HG03521 (cell line): ENCODE data around the gene LY6G6F.
A peak's percentile ranks its signal among the peaks of the same experiment; 100 is the strongest.

Experiments
- ATAC-seq: cut with Tn5 transposase; IDR thresholded peaks from one replicate; pipeline ENCODE4 v1.9.1; 2021; ENCODE audit warnings: mild to moderate bottlenecking, moderate library complexity; ENCODE audit not compliant: unreplicated experiment

The LY6G6F gene

DNA sequence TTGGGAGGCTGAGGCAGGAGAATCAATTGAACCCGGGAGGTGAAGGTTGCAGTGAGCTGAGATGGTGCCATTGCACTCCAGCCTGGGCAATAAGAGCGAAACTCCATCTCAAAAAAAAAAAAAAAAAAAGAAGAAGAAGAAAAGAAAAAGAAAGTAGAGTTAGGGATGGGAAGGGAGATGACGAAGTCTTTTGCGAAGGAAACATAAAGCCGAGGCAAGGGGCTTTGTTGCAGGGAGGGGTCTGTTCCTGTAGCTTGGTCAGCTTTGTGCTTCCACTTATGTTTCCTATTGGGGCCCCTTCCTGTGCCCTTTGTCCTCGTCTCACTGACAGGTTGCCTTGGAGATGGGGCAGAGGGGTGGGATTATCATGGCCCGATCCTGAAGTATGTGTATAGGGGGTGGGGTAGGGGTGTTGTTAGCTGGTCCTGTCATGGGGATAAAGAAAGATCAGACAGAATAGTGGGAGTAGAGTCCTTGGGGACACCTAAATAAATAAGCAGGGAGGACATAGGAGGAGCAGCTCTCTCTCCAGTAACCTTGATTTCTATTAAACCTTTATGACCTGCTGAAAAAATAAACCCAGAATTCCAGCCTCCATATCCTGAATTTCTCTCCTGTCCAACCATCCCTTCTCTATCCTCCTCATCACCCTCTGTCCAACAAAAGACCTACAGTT lies 30.8 kb downstream of the LY6G6F start:
- no peak for ATAC-seq

DNA sequence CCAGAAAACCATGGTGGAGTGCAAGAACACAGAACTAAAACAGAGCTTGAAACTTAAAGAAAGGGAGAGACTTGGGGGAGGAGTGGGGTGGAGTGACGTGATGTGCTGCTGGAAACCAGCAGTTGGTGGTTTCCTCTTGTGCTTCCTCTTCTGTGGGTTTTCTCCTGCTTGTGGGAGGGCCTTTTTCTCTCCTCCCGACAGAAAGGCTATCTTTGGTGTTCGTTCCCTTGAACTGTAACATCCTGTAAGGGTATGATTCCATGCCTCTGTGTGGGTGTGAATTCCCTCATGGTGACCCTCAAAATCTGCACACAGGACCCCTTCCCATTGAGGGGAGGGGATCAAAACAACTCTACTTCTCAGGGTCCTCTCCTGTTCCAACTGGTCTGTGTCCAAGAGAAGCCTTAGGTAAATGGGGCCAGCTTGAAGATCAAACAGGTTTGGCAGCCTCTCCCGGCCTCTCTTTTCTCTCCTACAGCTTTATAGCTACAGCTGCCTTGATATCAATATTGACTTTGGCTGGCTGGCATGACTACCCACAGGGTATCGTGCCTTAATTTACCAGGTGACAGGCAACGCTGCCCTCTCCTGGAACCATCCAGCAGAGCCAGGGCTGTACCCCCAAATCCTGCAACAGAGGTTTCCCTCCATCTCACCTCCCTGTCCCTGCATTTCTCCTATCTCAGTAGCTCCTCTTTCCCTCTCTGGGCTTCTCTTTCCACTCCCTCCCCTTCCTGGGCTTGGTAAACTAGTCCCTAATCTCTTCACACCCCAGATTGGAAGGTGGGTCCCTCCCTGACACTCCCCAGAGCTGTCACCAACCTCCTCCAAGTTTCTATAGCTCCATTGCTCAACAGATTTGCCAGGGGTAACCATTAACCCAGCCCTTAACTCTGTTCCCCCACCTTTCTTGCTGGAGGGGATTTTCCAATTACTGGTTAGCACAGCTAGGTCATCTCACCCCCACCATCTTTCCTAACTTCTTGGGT lies 31.6 kb downstream of the LY6G6F start:
- ATAC-seq, result no peak

DNA sequence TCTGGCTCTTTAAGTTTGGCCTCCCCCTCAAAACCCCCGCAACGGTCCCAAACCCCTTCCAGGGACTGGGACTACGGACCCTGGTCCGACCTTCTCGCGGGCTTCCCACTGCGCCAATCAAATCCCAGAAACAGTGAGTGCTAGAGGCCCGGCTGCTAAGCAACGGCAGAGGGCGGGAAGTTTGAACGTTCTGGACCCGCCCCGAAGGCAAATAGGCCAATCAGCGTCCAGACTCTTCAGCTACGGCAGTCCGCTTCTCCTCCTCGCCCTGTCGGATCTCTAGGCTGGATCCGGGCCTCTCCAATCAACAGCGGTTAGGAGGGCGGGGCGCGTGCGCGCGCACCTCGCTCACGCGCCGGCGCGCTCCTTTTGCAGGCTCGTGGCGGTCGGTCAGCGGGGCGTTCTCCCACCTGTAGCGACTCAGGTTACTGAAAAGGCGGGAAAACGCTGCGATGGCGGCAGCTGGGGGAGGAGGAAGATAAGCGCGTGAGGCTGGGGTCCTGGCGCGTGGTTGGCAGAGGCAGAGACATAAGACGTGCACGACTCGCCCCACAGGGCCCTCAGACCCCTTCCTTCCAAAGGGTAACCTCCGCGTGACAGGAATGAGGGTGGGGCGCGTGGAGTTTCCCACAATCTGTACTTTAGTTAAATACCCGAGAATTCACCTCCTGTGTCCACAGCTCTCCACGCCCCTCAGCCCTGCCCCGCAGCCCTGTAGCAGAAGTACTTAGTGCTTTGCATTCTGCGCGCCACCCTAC lies 33.2 kb downstream of the LY6G6F start, which contains the start of gene MSH5:
TSS of gene MSH5 (plus strand) at position 367 of the 758 bp plus-strand sequence. CDS start 462 bp downstream, outside the sequence.
- peak; percentile 77 for ATAC-seq

DNA sequence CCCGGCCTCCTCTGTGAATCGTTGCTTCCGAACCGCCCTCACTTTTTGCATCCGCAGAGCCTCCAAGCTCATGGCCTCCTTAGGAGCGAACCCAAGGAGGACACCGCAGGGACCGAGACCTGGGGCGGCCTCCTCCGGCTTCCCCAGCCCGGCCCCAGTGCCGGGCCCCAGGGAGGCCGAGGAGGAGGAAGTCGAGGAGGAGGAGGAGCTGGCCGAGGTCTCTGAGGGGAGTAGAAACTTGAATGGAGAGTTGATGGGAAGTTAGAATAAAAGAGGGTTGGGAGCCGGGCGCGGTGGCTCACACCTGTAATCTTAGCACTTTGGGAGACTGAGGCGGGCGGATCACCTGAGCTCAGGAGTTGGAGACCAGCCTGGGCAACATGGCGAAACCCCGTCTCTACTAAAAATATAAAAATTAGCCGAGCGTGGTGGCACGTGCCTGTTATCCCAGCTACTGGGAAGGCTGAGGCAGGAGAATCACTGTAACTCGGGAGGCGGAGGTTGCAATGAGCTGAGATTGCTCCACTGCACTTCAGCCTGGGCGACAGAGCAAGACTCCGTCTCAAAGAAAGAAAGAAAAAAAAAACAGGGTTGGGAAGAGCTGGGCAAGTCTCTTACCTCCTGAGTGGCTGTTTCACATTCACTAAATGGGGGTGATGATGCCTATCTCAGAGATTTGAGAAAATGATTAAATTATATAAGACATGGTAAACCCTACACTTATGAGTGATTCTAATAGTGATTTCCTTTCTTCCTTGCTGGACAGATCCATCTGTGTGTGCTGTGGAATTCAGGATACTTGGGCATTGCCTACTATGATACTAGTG lies 33.9 kb downstream of the LY6G6F start:
- no peak for ATAC-seq

DNA sequence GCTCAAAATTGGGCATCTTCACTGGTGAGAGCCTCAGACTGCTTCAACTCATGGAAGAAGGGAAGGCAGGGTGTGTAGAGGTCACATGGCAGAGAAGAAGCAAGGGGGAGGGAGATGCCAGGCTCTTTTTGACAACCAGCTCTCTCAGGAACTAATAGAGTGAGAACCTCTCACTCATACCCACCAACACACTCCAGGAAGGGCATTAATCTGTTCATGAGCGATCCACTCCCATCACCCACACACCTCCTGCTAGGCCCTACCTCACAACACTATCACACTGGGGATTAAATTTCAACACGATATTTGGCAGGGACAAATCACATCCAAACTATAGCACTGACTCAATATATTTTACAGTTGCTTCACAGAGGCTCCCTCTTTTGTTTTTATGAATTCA lies 35.1 kb downstream of the LY6G6F start:
- ATAC-seq, result no peak

DNA sequence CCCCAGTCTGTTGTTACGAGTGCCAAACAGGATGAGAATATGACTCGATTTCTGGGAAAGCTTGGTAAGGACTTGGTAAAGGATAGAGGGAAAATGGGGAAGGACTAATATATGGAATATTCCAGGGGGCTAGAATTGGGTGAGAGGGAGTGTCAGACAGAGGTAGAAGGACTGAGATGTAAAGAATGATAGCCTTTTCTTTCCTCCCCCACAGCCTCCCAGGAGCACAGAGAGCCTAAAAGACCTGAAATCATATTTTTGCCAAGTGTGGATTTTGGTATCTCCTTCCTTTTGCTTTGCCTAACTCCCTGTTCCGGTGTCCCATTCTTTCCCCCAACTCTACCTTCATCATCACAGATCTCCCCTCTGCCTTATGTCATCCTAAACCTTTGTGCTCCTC lies 36.2 kb downstream of the LY6G6F start:
- no peak for ATAC-seq

DNA sequence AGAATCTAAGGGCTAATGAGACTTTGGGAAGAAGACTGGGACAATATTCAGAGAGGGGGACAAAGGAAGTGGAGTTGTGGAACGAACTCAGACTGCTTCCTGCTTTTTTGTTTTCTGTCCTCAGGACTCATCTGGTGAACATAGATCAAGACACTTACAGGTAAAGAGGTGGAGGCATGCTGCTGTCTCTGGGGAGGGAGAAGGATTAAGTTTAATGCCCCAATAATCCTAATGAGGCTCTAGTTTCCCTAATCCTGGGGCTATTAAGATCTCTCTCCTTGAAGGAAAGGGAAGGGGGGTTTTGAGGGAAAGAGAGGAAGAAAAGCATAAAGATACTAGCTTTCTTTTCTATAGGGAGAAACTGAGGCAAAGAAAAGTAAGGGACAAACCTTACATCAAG lies 37.8 kb downstream of the LY6G6F start:
- ATAC-seq, result no peak

DNA sequence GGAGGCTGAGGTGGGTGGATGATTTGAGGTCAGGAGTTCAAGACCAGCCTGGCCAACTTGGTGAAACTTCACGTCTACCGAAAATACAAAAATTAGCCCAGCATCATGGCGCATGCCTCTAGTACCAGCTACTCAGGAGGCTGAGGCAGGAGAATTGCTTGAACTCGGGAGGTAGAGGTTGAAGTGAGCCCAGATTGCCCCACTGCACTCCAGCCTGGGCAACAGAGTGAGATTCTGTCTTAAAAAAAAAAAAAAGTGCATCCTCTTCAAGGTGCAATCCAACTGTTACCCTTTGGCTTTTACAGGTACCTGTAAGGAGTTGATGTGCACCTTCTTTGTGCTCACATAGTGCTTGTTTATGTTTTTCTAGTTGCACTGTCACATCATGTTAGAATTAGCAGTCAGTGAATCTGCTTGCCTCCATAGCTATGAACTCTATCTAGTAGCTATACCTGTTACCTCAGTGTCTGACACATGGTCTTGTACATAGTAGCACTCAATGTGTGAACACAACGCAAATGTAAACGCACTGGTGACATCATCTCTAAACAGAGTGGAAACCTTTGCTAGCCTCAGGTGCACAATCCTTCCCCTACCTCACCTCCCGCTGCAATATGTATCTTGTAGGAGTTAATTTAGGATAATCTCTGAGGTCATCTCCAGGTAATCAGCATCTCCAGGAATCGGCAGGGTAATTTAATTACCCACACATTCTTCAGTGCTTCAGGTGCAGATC lies 42.8 kb downstream of the LY6G6F start:
- no peak for ATAC-seq

DNA sequence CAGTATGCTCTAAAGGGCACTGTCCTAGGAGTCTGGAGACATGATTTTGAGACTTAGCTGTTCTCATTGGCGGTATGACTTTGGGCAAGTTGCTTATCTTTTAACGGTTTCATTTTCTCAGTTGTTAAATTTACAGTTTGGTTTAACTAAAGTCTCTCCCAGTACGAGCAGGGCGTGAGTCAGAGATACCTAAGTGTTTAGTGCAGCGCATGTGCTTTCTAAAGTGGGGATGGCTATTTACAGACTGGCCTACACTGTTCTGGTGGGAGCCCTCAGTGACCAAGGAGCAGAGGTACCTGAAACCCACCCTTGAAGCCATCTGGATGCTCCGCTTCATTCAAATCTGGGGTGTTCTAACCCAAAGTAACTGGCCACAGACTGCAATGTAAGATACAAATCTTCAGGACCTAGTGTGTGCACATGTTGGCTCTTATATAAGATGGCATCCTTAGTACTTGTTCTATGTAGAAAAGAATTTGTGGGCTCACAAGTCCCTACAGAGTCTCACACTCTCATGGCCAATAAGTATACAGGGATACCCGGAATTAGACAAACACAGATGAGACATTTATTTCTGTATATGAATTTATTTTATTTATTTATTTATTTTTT lies 43.9 kb downstream of the LY6G6F start:
- no peak for ATAC-seq

DNA sequence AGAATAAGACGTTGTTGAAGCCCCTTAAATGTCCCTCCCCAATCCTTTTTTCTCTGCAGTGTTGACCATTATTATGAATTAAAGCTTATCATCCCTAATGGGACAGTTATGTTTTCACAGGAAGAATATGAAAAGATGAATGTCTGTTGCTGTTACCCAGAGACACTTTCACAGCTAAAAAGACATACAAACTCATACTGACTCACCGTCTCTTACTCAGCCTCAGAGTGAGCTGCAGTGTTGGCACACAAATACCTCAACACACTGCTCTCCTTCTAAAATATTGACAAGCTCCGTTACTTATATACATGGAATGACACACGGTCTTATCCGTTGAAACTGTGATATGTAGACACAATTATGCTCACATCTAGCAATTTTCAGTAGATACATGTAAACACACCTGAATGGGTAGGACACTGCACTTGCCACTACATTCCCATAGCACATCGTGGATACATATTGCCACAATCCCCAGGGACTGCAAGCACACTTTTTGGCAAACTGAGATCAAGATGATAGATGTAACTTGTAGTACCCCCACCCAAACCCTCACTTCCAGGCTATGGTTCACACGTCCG lies 46.2 kb downstream of the LY6G6F start:
- ATAC-seq, result no peak

DNA sequence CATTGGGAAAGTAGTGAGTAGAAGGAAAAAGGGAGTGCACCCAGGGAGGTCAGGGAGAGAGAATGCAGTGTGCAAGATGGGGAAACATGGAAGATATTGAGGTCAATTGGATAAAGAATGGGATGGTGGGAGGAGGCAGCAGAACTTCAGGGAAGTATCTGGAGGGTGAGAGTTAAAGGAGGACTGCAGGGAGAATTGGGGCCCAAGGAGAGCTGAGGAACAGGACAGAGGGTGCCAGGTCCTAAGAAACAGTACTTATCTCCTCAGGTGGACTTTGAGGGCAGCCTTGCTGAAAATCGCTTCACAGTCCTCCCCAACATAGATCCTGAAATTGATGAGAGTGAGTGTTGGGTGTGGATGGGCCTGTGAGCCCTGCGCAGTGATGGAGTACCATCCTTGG lies 51.6 kb downstream of the LY6G6F start:
- ATAC-seq, result no peak
